IMR-90 (cell line): ENCODE data around the gene RASGEF1C. TPM values are rescaled to one million over a fixed set of nuclear protein-coding genes. Genes with fewer than 3 reads are reported as not detected.

Experiments used
- ATAC-seq: fragments of 200-7000 bp; cut with Tn5 transposase; 2 replicates; pipeline ENCODE4 v1.9.1; 2020; ENCODE audit warnings: low read depth, mild to moderate bottlenecking, moderate library complexity
- BruUV-seq: library from RNA; stranded (reverse); fragments of 400-500 nt; replicated peaks from 2 replicates; lab custom pipeline; 2021; lab: Mats Ljungman, UMichigan
- CTCF ChIA-PET: fragments of 300-600 bp; formaldehyde crosslinking; extraction: SDS; loops from one replicate; lab custom pipeline; 2021; ENCODE audit warnings: antibody characterized with exemption; lab: Yijun Ruan, JAX
- POLR2A ChIA-PET: fragments of 300-600 bp; sonication (Branson Sonifier 250); formaldehyde crosslinking; loops from one replicate; lab custom pipeline; 2022; ENCODE audit warnings: antibody characterized with exemption; ENCODE audit not compliant: unreplicated experiment; lab: Charles Lee
- DNase-seq: peaks from one replicate; pipeline ENCODE4 v3.0.0; 2013
- H2AFZ ChIP-seq: replicated peaks from 2 replicates; pipeline ENCODE3; 2013; ENCODE audit warnings: low read length, mild to moderate bottlenecking; ENCODE audit not compliant: poor library complexity
- H2AK5ac ChIP-seq: 2 replicates; pipeline ENCODE4 v1.6.1; 2013; ENCODE audit warnings: low read depth, low read length, inconsistent platforms
- H2AK9ac ChIP-seq: replicated peaks from 2 replicates; pipeline ENCODE3; 2013; ENCODE audit warnings: mild to moderate bottlenecking, low read depth, low read length, moderate library complexity; ENCODE audit not compliant: poor library complexity
- H2BK120ac ChIP-seq: 2 replicates; pipeline ENCODE4 v1.6.1; 2013; ENCODE audit warnings: low read depth, low read length, inconsistent platforms
- H2BK15ac ChIP-seq: 3 replicates; pipeline ENCODE4 v1.6.1; 2013; ENCODE audit warnings: low read depth, low read length, inconsistent platforms
- H2BK20ac ChIP-seq: 2 replicates; pipeline ENCODE4 v1.6.1; 2013; ENCODE audit warnings: low read depth, mild to moderate bottlenecking, inconsistent platforms, low read length, moderate library complexity
- H2BK5ac ChIP-seq: 2 replicates; pipeline ENCODE4 v1.6.1; 2013; ENCODE audit warnings: mild to moderate bottlenecking, low read depth, low read length, inconsistent platforms; ENCODE audit not compliant: poor library complexity, severe bottlenecking
- H3K14ac ChIP-seq: replicated peaks from 2 replicates; pipeline ENCODE4 v1.6.1; 2013; ENCODE audit warnings: low read depth, low read length, inconsistent platforms
- H3K18ac ChIP-seq: 2 replicates; pipeline ENCODE4 v1.6.1; 2013; ENCODE audit warnings: low read depth, low read length, control low read depth
- H3K23ac ChIP-seq: 2 replicates; pipeline ENCODE4 v1.6.1; 2013; ENCODE audit warnings: low read depth, low read length, inconsistent platforms
- H3K27ac ChIP-seq: 2 replicates; pipeline ENCODE4 v1.5.1; 2013; ENCODE audit warnings: mild to moderate bottlenecking, control low read depth, low read length; ENCODE audit not compliant: insufficient read depth
- H3K27me3 ChIP-seq: 2 replicates; pipeline ENCODE4 v1.6.1; 2013; ENCODE audit warnings: low read length; ENCODE audit not compliant: control insufficient read depth, insufficient read depth
- H3K36me3 ChIP-seq: 2 replicates; pipeline ENCODE4 v1.6.1; 2013; ENCODE audit warnings: low read length, mixed read lengths; ENCODE audit not compliant: control insufficient read depth, insufficient read depth
- H3K4ac ChIP-seq: 2 replicates; pipeline ENCODE4 v1.6.1; 2013; ENCODE audit warnings: low read depth, low read length, inconsistent platforms
- H3K4me1 ChIP-seq: 2 replicates; pipeline ENCODE4 v1.6.1; 2013; ENCODE audit warnings: low read length, mixed read lengths; ENCODE audit not compliant: control insufficient read depth, insufficient read depth
- H3K4me2 ChIP-seq: 2 replicates; pipeline ENCODE4 v1.6.1; 2013; ENCODE audit warnings: low read depth, mild to moderate bottlenecking, control low read depth, low read length, moderate library complexity
- H3K4me3 ChIP-seq: 2 replicates; pipeline ENCODE4 v1.5.1; 2013; ENCODE audit warnings: low read depth, mild to moderate bottlenecking, control low read depth, low read length, moderate library complexity; ENCODE audit not compliant: insufficient read depth
- H3K56ac ChIP-seq: 2 replicates; pipeline ENCODE4 v1.6.1; 2013; ENCODE audit warnings: low read length, inconsistent platforms; ENCODE audit not compliant: insufficient read depth; ENCODE audit errors: extremely low read depth
- H3K79me1 ChIP-seq, 2 experiments: 2 replicates each; pipeline ENCODE4 v1.6.1; 2013; ENCODE audit warnings: low read length in 2 of 2, inconsistent platforms in 1 of 2, low read depth in 1 of 2
- H3K9ac ChIP-seq: 2 replicates; pipeline ENCODE4 v1.6.1; 2013; ENCODE audit warnings: low read depth, low read length, control low read depth
- H3K9me1 ChIP-seq: 2 replicates; pipeline ENCODE4 v1.6.1; 2013; ENCODE audit warnings: low read length, inconsistent platforms; ENCODE audit not compliant: insufficient read depth
- H3K9me3 ChIP-seq: 2 replicates; pipeline ENCODE4 v1.6.1; 2013; ENCODE audit warnings: low read length; ENCODE audit not compliant: control insufficient read depth, insufficient read depth
- H4K20me1 ChIP-seq: 2 replicates; pipeline ENCODE4 v1.6.1; 2013; ENCODE audit warnings: low read length, inconsistent platforms; ENCODE audit not compliant: insufficient read depth
- H4K5ac ChIP-seq: 2 replicates; pipeline ENCODE4 v1.6.1; 2013; ENCODE audit warnings: mild to moderate bottlenecking, low read depth, low read length, control low read depth
- H4K8ac ChIP-seq, 2 experiments: 2 replicates each; pipeline ENCODE4 v1.6.1; 2013; ENCODE audit warnings: low read depth in 2 of 2, low read length in 2 of 2, control low read depth in 1 of 2, inconsistent platforms in 1 of 2
- H4K91ac ChIP-seq: 2 replicates; pipeline ENCODE4 v1.6.1; 2013; ENCODE audit warnings: low read depth, low read length, inconsistent platforms; ENCODE audit not compliant: insufficient read depth
- CHD1 ChIP-seq: IDR thresholded peaks from 2 replicates; pipeline ENCODE4 v1.6.1; 2012; ENCODE audit warnings: low read depth, low read length, improper control_type of control experiment
- CTCF ChIP-seq: conservative IDR thresholded peaks from 2 replicates; pipeline ENCODE4 v1.5.1; 2012; ENCODE audit warnings: mild to moderate bottlenecking, low read depth, low read length, improper control_type of control experiment
- ELK1 ChIP-seq: fragments of 150-350 bp; IDR thresholded peaks from 2 replicates; pipeline ENCODE4 v1.6.1; 2016; ENCODE audit warnings: low read depth, mild to moderate bottlenecking, low read length, moderate library complexity, borderline replicate concordance
- MAFK ChIP-seq: IDR thresholded peaks from 2 replicates; pipeline ENCODE4 v1.6.1; 2012; ENCODE audit warnings: low read depth, low read length, improper control_type of control experiment
- NFE2L2 ChIP-seq: fragments of 150-350 bp; IDR thresholded peaks from 2 replicates; pipeline ENCODE4 v1.6.1; 2016; ENCODE audit warnings: low read depth, mild to moderate bottlenecking, low read length
- whole genome bisulfite sequencing, 2 experiments: methylation state at CpG; one replicate each; pipeline versions ENCODE4 v1.1.5 to v1.1.7; 2013; ENCODE audit warnings: missing lambda C conversion rate in 2 of 2; ENCODE audit not compliant: insufficient read length in 1 of 2; ENCODE audit errors: extremely low coverage in 2 of 2; 5-methylcytosine and 5-hydroxymethylcytosine counted together
- dilution Hi-C: fragments of 300-500 bp; cut with HindIII; formaldehyde crosslinking; loops from one replicate; pipeline ENCODE4 v1.14.3; 2018; ENCODE audit warnings: low sequenced_read_pairs; ENCODE audit not compliant: unreplicated experiment
- in situ Hi-C: fragments of 300-500 bp; cut with MboI; formaldehyde crosslinking; loops from 3 replicates; pipeline ENCODE4 v1.14.3; 2019; ENCODE audit warnings: low sequenced_read_pairs, inconsistent platforms, mixed read lengths
- intact Hi-C: fragments of 100-400 bp; cut with micrococcal nuclease; formaldehyde crosslinking; loops from 2 replicates; pipeline ENCODE4 v1.10.0; 2022
- polyA plus RNA-seq, 3 experiments: library from polyadenylated mRNA; depleted of rRNA; stranded (reverse); fragments of >200 nt; gene quantifications; 2 replicates each; pipeline ENCODE4 v1.2.3, GENCODE V29; 2012; ENCODE audit warnings: low replicate concordance in 1 of 3
- total RNA-seq: library from RNA; depleted of rRNA; stranded (reverse); fragments of >200 nt; gene quantifications from 2 replicates; pipeline ENCODE4 v1.2.3, GENCODE V29; 2012

RASGEF1C gene
- total and polyA plus RNA-seq, 2 of the 4 experiments (the other 2 are of a cell fraction), result not detected

- Histone ChIP-seq H3K14ac (no peak overlapping the region), H3K18ac (no peak overlapping the region), H3K56ac (no peak overlapping the region), H2AFZ (no peak overlapping the region), H3K4ac (no peak overlapping the region), H4K91ac (no peak overlapping the region), H2AK9ac (no peak overlapping the region), H2BK120ac (no peak overlapping the region), H3K27ac (no peak overlapping the region), H2AK5ac (no peak overlapping the region), H3K4me2 (no peak overlapping the region), H3K9me3 (no peaks in the 10 kb centered on the region), H3K36me3 (no peaks in the 10 kb centered on the region), H4K20me1 (no peaks in the 10 kb centered on the region), H3K9ac (no peak overlapping the region), H2BK20ac (no peak overlapping the region), H2BK5ac (no peak overlapping the region), H3K23ac (no peak overlapping the region), H3K9me1 (no peaks in the 10 kb centered on the region), H4K5ac (no peak overlapping the region), H3K27me3 (peaks cover 11% of the 10 kb centered on the region), H3K4me3 (no peak overlapping the region), H3K79me1 (no peaks in the 10 kb centered on the region), H2BK15ac (no peak overlapping the region), H4K8ac (no peak overlapping the region), H3K4me1 (peaks cover 2% of the 10 kb centered on the region; the same call in 1 of the 2 replicates)
- no peak for DNase-seq
- no TSS peak for BruUV-seq
- intact Hi-C loops, result no loop called here
- CTCF ChIA-PET, result no interaction called here
- TF ChIP-seq NFE2L2, result no peak
- no peak for TF ChIP-seq CHD1
- no peak for TF ChIP-seq MAFK
- TF ChIP-seq CTCF, result no peak
- TF ChIP-seq ELK1, result no peak
- in situ Hi-C loops, result no loop called here
- dilution Hi-C loops, result no loop called here
- no peak for ATAC-seq
- POLR2A ChIA-PET, result no interaction called here
- WGBS, 2 experiments, result 100% methylated on average over 1 of the region's 6 CpGs; no CpG with 5 or more reads in 1 of the 2 experiments
These were observed 48.8 kb downstream of the RASGEF1C start for GRCh38 chr5:180160215-180160614.
